ENCODE data around the gene DGKB. TPM values are rescaled to one million over a fixed set of nuclear protein-coding genes. Genes with fewer than 3 reads are reported as not detected.

The DGKB gene
- total and polyA plus RNA-seq, 7 donors, result 0.39 to 22.4 (median 11.3) TPM; not detected in 2

DNA sequence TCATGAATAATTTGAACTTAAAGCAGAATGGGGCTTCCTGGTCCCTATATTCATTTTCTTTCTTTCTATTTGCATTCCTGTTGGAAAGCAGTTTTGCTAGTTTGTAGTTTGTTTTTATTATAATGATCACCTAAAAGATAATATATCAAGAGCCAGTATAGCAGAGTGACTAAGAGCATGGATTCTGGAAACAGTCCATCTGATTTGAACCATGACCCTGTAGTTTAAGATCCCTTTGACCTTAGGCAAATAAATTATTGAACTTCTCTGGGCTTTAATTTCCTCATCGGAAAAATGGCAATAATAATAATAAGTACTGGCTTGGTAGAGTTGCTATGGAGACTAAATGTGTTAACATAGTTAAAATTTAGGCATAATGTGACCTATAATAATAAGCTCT is 76.1 kb downstream of the DGKB start:
- no peaks in the 10 kb centered on the region for H3K9me3 ChIP-seq
- DNase-seq, result no peak
- H3K4me3 ChIP-seq, result no peak overlapping the region
- 78 to 90% methylated on average over 1 of the region's 1 CpG for WGBS, 2 donors
- H3K27ac ChIP-seq, result no peak overlapping the region
- intact Hi-C loops (cut with DNase I), result no loop called here
- TF ChIP-seq, protein P1, sequence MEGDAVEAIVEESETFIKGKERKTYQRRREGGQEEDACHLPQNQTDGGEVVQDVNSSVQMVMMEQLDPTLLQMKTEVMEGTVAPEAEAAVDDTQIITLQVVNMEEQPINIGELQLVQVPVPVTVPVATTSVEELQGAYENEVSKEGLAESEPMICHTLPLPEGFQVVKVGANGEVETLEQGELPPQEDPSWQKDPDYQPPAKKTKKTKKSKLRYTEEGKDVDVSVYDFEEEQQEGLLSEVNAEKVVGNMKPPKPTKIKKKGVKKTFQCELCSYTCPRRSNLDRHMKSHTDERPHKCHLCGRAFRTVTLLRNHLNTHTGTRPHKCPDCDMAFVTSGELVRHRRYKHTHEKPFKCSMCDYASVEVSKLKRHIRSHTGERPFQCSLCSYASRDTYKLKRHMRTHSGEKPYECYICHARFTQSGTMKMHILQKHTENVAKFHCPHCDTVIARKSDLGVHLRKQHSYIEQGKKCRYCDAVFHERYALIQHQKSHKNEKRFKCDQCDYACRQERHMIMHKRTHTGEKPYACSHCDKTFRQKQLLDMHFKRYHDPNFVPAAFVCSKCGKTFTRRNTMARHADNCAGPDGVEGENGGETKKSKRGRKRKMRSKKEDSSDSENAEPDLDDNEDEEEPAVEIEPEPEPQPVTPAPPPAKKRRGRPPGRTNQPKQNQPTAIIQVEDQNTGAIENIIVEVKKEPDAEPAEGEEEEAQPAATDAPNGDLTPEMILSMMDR (IDR thresholded peaks at IDR 0.05), result no peak
- peaks cover 0 to 6% (median 0%) of the 10 kb centered on the region in 4 donors for H3K4me1 ChIP-seq
- H3K36me3 ChIP-seq, result no peaks in the 10 kb centered on the region
- H3K27me3 ChIP-seq, result no peaks in the 10 kb centered on the region

DNA sequence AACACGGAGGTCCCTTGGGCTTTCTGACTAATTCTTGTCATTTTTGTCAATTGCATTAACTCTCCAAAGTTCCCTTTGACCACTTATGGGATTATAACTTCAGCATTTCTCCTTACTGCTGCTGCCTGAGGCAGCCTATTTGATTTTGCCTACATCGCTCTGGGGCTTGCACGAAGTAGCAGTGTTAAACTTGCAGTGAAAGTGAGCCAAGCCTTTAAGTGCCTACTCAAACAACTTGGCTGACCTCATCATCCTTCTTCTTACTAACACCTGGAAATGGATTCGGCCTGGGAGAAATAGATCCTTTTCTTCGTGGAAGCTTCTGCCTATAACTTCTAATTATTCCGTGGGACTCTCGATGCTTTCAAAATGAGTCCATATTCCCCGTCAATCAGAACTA is 76.6 kb downstream of the DGKB start:
- Histone ChIP-seq H3K4me3 (no peak overlapping the region), H3K9me3 (no peaks in the 10 kb centered on the region), H3K36me3 (no peaks in the 10 kb centered on the region), H3K27me3 (no peaks in the 10 kb centered on the region), H3K27ac (no peak overlapping the region), H3K4me1 (peaks cover 0 to 6% (median 0%) of the 10 kb centered on the region in 4 donors)
- intact Hi-C loops (cut with DNase I), result no loop called here
- 75 to 83% methylated on average over 8 of the region's 8 CpGs for WGBS, 2 donors
- TF ChIP-seq EP300 (IDR thresholded peaks at IDR 0.05) (no peak), POLR2AphosphoS5 (IDR thresholded peaks at IDR 0.05) (no peak), POLR2A (IDR thresholded peaks at IDR 0.05) (no peak)
- DNase-seq, result no peak

GRCh38 chr7:14822481-14822854 is 80.1 kb downstream of the DGKB start:
- H3K4me1 ChIP-seq, result peaks cover 0 to 6% (median 0%) of the 10 kb centered on the region in 4 donors
- H3K36me3 ChIP-seq, result no peaks in the 10 kb centered on the region
- H3K9me3 ChIP-seq, result no peaks in the 10 kb centered on the region
- no peak overlapping the region for H3K27ac ChIP-seq
- no peak for DNase-seq
- H3K27me3 ChIP-seq, result no peaks in the 10 kb centered on the region
- intact Hi-C loops (cut with DNase I), result no loop called here
- TF ChIP-seq POLR2A (IDR thresholded peaks at IDR 0.05) (no peak), POLR2AphosphoS5 (IDR thresholded peaks at IDR 0.05) (no peak), EP300 (IDR thresholded peaks at IDR 0.05) (no peak)
- TF ChIP-seq, protein P1 (IDR thresholded peaks at IDR 0.05), result no peak
- H3K4me3 ChIP-seq, result no peak overlapping the region
- WGBS, 2 donors, result 20 to 78% methylated on average over 1 of the region's 1 CpG

GRCh38 chr7:14821757-14822480 is 80.6 kb downstream of the DGKB start:
- Histone ChIP-seq H3K36me3 (no peaks in the 10 kb centered on the region), H3K27me3 (no peaks in the 10 kb centered on the region), H3K4me1 (peaks cover 0 to 6% (median 0%) of the 10 kb centered on the region in 4 donors), H3K27ac (no peak overlapping the region), H3K4me3 (no peak overlapping the region), H3K9me3 (no peaks in the 10 kb centered on the region)
- DNase-seq, result no peak
- TF ChIP-seq, protein P1 (IDR thresholded peaks at IDR 0.05), result no peak
- TF ChIP-seq POLR2AphosphoS5 (IDR thresholded peaks at IDR 0.05) (no peak), POLR2A (IDR thresholded peaks at IDR 0.05) (no peak), EP300 (IDR thresholded peaks at IDR 0.05) (no peak)
- 78 to 81% methylated on average over 2 of the region's 2 CpGs for WGBS, 2 donors
- intact Hi-C loops (cut with DNase I), result no loop called here

DNA sequence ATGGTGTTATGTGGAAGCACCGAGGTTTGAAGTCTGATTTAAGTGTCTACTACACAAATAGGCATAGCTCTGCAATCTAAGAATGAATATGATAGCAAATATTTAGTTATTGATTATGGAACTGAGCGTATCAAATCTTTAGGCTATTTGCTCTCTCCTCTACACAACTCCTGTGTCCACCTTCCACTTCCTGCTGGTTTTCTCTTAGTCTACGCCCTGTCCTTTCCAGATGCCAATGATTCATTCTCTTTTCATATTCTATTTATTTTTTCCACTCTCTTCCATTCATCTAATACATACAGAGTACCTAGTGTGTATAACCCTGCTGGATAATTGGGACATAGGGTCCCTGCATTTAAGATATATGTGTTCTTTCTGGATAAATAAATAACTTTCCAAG is 83.7 kb downstream of the DGKB start:
- intact Hi-C loops (cut with DNase I), result no loop called here
- H3K27ac ChIP-seq, result no peak overlapping the region
- H3K9me3 ChIP-seq, result no peaks in the 10 kb centered on the region
- no peak for DNase-seq
- 75 to 79% methylated on average over 3 of the region's 3 CpGs for WGBS, 2 donors
- H3K4me3 ChIP-seq, result no peak overlapping the region
- no peaks in the 10 kb centered on the region for H3K36me3 ChIP-seq
- H3K27me3 ChIP-seq, result no peaks in the 10 kb centered on the region
- no peaks in the 10 kb centered on the region for H3K4me1 ChIP-seq
- no peak for TF ChIP-seq EP300 (IDR thresholded peaks at IDR 0.05)
- no peak for TF ChIP-seq POLR2AphosphoS5 (IDR thresholded peaks at IDR 0.05)
- TF ChIP-seq, protein P1 (IDR thresholded peaks at IDR 0.05), result no peak
- no peak for TF ChIP-seq POLR2A (IDR thresholded peaks at IDR 0.05)

All from sigmoid colon (tissue), 7 donors.